ENCODE measurements around the gene ATP10A. TPM values are rescaled to one million over a fixed set of nuclear protein-coding genes. Genes with fewer than 3 reads are reported as not detected.

The ATP10A gene
- polyA plus RNA-seq, 1 of the 3 experiments (the other 2 are of a cell fraction): not detected

DNA sequence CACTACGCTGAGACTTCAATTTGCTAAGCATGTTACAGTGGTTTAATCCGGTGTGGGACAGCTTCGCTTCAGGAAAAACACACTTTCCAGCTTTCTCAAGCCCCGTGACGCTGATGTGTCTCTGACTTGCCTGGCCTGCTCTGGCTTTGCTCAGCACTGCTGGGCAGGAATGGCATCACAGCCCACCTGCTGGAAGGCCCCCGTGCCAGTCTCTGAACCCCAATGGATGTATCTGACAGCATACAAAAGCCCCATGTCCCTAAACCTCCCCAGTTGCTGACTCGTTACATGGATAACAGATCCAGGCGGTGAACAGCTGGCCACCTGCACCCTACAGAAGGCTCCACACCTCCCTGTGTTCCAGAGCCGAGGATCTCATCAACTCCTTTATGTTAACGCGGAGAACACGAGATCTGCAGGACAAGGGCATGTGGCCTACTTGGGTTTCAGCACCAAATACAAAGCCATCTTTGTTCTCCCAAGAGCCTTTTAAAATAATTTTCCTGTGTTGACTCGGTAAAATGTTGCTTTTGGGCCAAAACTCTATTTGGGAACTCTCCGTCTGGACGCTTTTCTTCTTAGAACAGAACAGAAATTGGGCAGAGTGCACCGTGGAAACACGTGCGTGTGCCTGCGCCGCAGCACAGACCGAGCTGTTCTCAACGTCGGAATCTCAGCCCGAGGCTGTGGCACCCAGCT lies 61.4 kb downstream of the ATP10A start (continued):
- TF ChIP-seq, protein P1, sequence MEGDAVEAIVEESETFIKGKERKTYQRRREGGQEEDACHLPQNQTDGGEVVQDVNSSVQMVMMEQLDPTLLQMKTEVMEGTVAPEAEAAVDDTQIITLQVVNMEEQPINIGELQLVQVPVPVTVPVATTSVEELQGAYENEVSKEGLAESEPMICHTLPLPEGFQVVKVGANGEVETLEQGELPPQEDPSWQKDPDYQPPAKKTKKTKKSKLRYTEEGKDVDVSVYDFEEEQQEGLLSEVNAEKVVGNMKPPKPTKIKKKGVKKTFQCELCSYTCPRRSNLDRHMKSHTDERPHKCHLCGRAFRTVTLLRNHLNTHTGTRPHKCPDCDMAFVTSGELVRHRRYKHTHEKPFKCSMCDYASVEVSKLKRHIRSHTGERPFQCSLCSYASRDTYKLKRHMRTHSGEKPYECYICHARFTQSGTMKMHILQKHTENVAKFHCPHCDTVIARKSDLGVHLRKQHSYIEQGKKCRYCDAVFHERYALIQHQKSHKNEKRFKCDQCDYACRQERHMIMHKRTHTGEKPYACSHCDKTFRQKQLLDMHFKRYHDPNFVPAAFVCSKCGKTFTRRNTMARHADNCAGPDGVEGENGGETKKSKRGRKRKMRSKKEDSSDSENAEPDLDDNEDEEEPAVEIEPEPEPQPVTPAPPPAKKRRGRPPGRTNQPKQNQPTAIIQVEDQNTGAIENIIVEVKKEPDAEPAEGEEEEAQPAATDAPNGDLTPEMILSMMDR (IDR thresholded peaks at IDR 0.05): no peak

DNA sequence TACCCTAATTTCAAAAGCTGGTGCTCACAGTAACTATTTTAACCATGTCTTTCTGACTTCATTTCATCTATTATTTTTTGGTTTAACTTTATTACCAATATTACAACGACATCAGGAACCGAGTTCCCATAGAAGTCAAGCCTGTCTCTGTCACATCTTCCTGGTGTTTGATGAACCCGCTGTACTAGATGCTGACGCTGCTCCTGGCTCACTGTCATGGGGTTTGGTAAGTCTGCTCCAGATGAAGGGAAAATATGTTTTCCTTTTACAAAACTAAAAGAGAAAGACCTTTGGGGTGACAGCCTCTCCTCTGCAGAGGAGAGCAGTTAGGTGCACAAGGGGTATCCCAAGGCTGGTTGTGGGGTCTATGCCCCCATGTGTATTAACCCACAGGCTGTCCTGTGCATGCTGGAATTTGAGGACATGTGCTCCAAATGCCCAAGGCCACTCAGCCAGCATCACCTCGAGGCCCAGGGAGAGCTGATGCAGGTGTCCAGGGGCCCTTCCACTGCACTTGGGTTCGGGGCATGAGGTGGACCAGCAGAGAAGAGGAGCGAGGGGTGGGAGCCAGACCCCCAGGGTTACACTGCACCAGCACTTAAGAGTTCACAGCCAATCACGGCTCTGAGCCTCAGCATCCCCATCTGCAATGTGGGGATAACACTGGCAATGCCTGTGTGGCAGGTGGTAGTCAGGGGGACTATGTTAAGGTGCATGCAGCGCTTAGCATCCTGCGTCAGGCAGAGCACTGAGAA lies 62.2 kb downstream of the ATP10A start:
- Histone ChIP-seq H3K36me3 (replicated peaks in 1 of 2; ENCODE audit: control insufficient read depth in 1 of 2, insufficient read depth in 2 of 2, low read length in 1 of 2) (no peaks in the 10 kb centered on the region), H3K9me3 (no peaks in the 10 kb centered on the region), H4K20me1 (ENCODE audit: insufficient read depth) (no peaks in the 10 kb centered on the region), H3K27me3 (ENCODE audit: insufficient read depth) (no peaks in the 10 kb centered on the region), H3K79me2 (ENCODE audit: insufficient read depth) (no peaks in the 10 kb centered on the region), H3K4me1 (ENCODE audit: control insufficient read depth in 1 of 2, insufficient read depth in 2 of 2, low read depth in 1 of 2, low read length in 1 of 2) (peaks cover 0 to 20% of the 10 kb centered on the region in 2 experiments; a peak in 2 of 4 replicates), H3K9me2 (no peaks in the 10 kb centered on the region), H3K4me3 (ENCODE audit: low read depth in 2 of 2, low read length in 1 of 2) (no peak overlapping the region), H3K9ac (no peak overlapping the region), H3K27ac (ENCODE audit: low read depth in 2 of 2, low read length in 1 of 2) (no peak overlapping the region), H3K4me2 (no peak overlapping the region), H3F3A (replicated peaks; ENCODE audit: insufficient read depth) (no peaks in the 10 kb centered on the region), H2AFZ (ENCODE audit: low read depth) (no peak overlapping the region)
- TF ChIP-seq, protein P2, sequence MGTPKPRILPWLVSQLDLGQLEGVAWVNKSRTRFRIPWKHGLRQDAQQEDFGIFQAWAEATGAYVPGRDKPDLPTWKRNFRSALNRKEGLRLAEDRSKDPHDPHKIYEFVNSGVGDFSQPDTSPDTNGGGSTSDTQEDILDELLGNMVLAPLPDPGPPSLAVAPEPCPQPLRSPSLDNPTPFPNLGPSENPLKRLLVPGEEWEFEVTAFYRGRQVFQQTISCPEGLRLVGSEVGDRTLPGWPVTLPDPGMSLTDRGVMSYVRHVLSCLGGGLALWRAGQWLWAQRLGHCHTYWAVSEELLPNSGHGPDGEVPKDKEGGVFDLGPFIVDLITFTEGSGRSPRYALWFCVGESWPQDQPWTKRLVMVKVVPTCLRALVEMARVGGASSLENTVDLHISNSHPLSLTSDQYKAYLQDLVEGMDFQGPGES (IDR thresholded peaks at IDR 0.05; ENCODE audit: low read depth, low read length): no peak
- TF ChIP-seq ELF1 (IDR thresholded peaks at IDR 0.05) (no peak), MEF2A (IDR thresholded peaks at IDR 0.05; ENCODE audit: borderline replicate concordance, low read depth) (no peak)
- 41% methylated on average over 6 of the region's 10 CpGs for WGBS (ENCODE audit: low lambda C conversion rate)
- ChIA-PET CTCF (no interaction called here), POLR2A (no interaction called here)
- no peak for DNase-seq

DNA sequence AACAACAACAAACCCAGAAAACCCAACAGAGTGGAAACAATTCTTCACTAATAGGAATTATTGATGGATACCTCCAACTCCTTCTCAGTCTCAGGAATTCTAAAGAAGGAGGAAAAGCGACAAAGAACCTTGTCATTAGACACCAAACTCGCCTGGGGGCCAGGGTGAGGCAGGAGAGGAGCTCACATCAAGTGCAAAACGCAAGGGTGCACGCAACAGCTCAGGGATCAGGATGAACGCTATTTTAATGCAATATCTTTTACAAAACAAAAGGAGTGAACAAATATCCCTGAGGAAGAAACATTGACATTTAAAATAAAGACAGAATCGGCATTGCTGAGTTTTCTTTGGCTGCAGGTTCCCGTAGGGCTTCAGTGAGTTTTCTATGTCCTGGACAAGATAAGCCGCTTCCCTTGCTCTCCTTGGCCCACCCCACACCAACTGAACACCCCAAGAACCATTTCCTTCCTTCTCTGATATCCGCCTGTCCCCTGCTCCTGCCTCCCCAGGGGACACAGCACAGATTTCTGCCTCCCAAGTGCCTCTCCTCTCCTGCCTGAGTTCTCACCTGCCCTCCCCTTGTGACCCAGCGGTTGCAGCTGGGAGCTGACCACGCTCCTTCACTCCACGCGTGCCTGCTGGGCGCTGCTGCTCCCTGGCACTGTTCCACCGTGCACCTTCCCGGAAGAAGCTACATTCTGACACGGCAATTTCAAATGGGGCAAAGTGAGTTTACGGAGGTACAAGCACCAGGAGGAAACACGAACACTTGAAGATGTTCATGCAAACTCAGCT lies 63.0 kb downstream of the ATP10A start:
- Histone ChIP-seq H3K9ac (no peak overlapping the region), H3K79me2 (ENCODE audit: insufficient read depth) (no peaks in the 10 kb centered on the region), H3K4me2 (no peak overlapping the region), H3K27me3 (ENCODE audit: insufficient read depth) (no peaks in the 10 kb centered on the region), H4K20me1 (ENCODE audit: insufficient read depth) (no peaks in the 10 kb centered on the region), H3K9me2 (no peaks in the 10 kb centered on the region), H3K36me3 (replicated peaks in 1 of 2; ENCODE audit: control insufficient read depth in 1 of 2, insufficient read depth in 2 of 2, low read length in 1 of 2) (no peaks in the 10 kb centered on the region), H3K9me3 (no peaks in the 10 kb centered on the region), H3K4me1 (ENCODE audit: control insufficient read depth in 1 of 2, insufficient read depth in 2 of 2, low read depth in 1 of 2, low read length in 1 of 2) (peaks cover 0 to 20% of the 10 kb centered on the region in 2 experiments; a peak in 2 of 4 replicates), H3F3A (replicated peaks; ENCODE audit: insufficient read depth) (no peaks in the 10 kb centered on the region), H3K27ac (ENCODE audit: low read depth in 2 of 2, low read length in 1 of 2) (no peak overlapping the region), H3K4me3 (ENCODE audit: low read depth in 2 of 2, low read length in 1 of 2) (no peak overlapping the region), H2AFZ (ENCODE audit: low read depth) (no peak overlapping the region)
- ChIA-PET POLR2A (interaction anchor here (0.6 kb wide), 1 partner anchor 47 kb away, joined by 3 read pairs; no protein-coding TSS in a partner anchor), CTCF (no interaction called here)
- no peak for DNase-seq
- WGBS (ENCODE audit: low lambda C conversion rate): 57% methylated on average over 19 of the region's 19 CpGs
- no peak for TF ChIP-seq RAD21 (IDR thresholded peaks at IDR 0.05; ENCODE audit: low read length)
- TF ChIP-seq POLR2AphosphoS5 (IDR thresholded peaks at IDR 0.05; ENCODE audit: low read depth, low read length): no peak
- TF ChIP-seq TEAD4 (IDR thresholded peaks at IDR 0.05; ENCODE audit: borderline replicate concordance, insufficient read depth): no peak
- TF ChIP-seq, protein P3, sequence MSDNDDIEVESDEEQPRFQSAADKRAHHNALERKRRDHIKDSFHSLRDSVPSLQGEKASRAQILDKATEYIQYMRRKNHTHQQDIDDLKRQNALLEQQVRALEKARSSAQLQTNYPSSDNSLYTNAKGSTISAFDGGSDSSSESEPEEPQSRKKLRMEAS (IDR thresholded peaks at IDR 0.05; ENCODE audit: low read depth): no peak
- TF ChIP-seq YY1 (IDR thresholded peaks at IDR 0.05; ENCODE audit: low read depth): no peak
- TF ChIP-seq, protein P4, sequence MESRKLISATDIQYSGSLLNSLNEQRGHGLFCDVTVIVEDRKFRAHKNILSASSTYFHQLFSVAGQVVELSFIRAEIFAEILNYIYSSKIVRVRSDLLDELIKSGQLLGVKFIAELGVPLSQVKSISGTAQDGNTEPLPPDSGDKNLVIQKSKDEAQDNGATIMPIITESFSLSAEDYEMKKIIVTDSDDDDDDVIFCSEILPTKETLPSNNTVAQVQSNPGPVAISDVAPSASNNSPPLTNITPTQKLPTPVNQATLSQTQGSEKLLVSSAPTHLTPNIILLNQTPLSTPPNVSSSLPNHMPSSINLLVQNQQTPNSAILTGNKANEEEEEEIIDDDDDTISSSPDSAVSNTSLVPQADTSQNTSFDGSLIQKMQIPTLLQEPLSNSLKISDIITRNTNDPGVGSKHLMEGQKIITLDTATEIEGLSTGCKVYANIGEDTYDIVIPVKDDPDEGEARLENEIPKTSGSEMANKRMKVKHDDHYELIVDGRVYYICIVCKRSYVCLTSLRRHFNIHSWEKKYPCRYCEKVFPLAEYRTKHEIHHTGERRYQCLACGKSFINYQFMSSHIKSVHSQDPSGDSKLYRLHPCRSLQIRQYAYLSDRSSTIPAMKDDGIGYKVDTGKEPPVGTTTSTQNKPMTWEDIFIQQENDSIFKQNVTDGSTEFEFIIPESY (IDR thresholded peaks at IDR 0.05; ENCODE audit: borderline replicate concordance, low read depth): no peak
- TF ChIP-seq RCOR1 (IDR thresholded peaks at IDR 0.05; ENCODE audit: low read length): no peak
- TF ChIP-seq FOXM1 (IDR thresholded peaks at IDR 0.05; ENCODE audit: low read depth): no peak
- no peak for TF ChIP-seq TAF1 (IDR thresholded peaks at IDR 0.05; ENCODE audit: borderline replicate concordance, low read depth, low read length)
- TF ChIP-seq RFX5 (IDR thresholded peaks at IDR 0.05; ENCODE audit: low read length): no peak
- TF ChIP-seq EZH2phosphoT487 (IDR thresholded peaks at IDR 0.05; ENCODE audit: borderline replicate concordance, low read depth): no peak
